GM10847 (cell line): ENCODE data around the gene GDAP2.

Source experiments
- POLR2A ChIP-seq: IDR thresholded peaks from 2 replicates; pipeline ENCODE4 v1.6.1; 2011; ENCODE audit not compliant: insufficient read length; ENCODE audit errors: extremely low read depth

GDAP2 gene

GRCh38 chr1:117826540-117827078 is 102.8 kb downstream of the GDAP2 start:
- no peak for TF ChIP-seq POLR2A

DNA sequence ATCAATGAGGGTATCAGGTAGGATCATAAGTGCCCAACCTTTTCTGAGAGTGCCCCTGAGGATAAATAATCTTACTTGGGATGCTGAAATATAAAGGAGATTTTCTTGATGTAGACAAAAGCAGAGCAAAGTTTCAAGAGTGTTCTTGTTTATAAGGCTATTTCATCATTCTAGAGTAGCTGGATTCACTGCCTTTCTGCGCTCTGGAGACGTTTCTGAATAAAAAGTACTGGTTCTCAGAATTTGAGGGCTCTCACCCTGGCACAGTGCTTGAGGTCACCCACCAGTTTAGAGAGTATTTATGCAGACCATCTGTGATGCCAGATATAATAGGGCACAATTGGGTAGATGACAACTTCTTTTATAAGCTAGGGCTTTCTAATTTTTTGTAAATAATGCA is 103.3 kb downstream of the GDAP2 start:
- no peak for TF ChIP-seq POLR2A

DNA sequence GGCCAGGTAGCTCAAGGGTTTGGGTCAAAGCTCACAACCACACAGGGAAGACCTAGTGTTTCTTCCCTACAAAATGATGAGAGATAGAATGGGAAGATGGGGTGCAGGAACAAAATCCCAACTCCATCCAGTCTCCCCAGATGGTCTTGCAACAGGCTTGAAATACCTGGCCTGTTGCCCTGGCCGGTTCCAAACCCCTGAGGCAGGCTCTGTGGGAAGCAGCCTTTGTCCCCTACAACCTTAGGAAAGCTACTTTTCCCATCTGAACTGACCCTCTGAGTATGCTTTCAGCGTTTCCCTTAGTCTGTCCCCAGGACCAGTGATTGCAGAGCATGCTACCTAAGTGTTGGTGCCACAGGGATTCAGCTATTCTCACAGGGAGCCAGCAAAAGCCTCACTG is 104.0 kb downstream of the GDAP2 start:
- TF ChIP-seq POLR2A = no peak

- no peak for TF ChIP-seq POLR2A
Observed at GRCh38 chr1:117824616-117825015, 104.8 kb downstream of the GDAP2 start.

GRCh38 chr1:117821774-117822482 is 107.5 kb downstream of the GDAP2 start:
- TF ChIP-seq POLR2A = no peak

DNA sequence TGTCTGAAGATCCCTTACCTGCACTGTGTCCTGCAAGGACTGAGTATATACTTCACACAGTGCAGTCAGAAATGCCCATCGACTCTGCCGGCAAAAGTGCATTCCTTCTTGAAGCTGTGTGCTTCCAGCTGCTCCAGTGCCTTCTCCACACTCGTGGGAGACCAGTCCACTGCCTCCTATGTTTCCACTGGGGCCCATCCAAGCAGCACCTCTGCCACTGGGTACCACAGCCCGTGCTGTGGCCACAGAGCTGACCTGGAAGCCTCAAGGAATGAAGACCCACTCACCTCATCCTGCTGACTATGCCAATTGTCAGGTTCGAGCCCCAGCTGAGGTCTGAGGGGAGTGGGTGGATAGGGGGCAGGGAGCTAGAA is 108.1 kb downstream of the GDAP2 start:
- TF ChIP-seq POLR2A = no peak

DNA sequence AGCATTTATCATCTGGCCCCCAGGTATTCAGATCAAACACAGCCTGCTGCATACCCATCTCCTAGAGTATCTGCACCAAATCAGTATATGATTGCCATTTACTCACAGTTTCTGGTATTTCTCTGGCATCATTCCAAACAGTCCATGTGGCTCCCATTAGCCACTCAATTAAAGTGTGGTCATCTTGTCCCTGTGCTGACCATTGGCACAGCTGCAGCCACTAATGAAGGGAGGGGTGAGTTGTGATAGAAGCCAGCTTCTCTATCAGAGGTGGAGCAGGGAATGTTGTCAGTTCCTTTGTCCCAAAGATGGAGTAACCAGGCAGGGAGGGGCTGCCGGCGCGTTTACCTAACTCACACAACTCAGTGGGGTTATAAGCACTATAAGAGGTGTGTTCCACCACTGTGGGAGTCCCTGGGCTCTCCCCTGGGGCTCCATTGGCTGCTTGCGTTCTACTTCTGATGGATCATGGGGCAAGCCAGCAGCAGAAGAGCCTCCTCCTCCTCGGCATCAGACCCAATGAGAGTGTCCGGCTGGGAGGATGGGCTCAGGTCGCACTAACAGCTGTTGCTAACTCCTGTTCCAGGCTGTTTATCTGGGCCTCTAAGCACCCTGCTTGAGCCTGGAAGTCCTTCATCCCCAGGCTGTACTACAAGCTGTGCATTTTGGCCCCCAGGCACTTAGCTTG is 108.6 kb downstream of the GDAP2 start:
- TF ChIP-seq POLR2A = no peak

DNA sequence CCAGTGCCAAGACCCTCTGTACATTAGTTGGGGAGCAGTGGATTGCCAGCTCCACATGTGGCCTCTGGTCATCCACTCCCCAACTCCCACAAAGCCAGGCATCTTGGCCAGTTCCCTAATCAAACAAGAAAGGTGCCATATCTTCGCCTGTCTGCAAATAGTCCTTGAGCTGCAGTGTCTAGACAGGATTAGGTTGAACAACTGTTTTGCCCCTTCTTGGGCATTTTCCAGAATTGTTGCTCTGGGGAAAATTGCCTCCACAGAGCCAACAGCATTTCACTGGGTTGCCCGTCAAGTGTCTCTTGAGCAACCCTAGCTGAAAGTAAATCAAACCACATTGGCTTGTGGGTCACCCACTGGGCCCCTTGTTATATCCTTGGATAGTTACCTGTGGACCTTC is 109.3 kb downstream of the GDAP2 start:
- TF ChIP-seq POLR2A = no peak

DNA sequence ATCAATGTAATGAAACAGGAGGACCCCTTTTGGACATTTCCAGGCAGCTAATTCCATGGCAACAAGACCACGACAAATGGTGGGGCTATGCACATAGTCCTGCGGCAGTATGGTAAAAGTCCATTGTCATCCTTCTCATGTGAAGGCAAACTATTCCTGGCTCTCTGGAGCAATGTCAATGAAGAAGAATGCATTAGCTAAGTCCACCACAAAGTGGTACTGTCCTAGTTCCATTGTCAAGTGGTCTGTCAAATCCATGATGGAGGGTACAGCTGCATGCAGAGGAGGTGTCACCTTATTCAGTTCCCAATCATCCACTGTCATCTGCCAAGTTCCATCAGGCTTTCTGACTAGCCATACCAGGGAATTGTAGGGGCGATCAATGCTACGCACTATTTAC is 110.1 kb downstream of the GDAP2 start:
- no peak for TF ChIP-seq POLR2A

GRCh38 chr1:117818456-117818855 is 111.0 kb downstream of the GDAP2 start:
- TF ChIP-seq POLR2A = no peak

DNA sequence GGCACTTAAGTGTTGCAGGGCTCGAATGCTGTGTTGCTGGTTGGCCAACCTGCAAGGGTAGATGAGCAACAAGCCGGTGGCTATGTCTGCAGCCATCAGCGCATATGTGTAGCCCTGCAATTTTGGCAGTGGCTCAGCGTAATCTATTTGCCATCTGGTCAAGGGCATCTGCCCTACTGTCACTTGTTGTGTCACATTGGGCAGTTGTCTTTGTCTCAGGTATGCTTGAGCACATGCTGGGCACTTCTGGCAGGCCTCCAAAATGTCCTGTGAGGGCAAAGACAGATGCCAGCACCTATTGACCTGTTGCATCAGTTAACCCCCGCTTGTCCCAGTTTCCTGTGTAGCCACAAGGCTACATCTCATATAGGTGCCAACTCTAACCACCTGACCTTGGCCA is 111.8 kb downstream of the GDAP2 start:
- TF ChIP-seq POLR2A = no peak

GRCh38 chr1:117815926-117816325 is 113.5 kb downstream of the GDAP2 start:
- no peak for TF ChIP-seq POLR2A

DNA sequence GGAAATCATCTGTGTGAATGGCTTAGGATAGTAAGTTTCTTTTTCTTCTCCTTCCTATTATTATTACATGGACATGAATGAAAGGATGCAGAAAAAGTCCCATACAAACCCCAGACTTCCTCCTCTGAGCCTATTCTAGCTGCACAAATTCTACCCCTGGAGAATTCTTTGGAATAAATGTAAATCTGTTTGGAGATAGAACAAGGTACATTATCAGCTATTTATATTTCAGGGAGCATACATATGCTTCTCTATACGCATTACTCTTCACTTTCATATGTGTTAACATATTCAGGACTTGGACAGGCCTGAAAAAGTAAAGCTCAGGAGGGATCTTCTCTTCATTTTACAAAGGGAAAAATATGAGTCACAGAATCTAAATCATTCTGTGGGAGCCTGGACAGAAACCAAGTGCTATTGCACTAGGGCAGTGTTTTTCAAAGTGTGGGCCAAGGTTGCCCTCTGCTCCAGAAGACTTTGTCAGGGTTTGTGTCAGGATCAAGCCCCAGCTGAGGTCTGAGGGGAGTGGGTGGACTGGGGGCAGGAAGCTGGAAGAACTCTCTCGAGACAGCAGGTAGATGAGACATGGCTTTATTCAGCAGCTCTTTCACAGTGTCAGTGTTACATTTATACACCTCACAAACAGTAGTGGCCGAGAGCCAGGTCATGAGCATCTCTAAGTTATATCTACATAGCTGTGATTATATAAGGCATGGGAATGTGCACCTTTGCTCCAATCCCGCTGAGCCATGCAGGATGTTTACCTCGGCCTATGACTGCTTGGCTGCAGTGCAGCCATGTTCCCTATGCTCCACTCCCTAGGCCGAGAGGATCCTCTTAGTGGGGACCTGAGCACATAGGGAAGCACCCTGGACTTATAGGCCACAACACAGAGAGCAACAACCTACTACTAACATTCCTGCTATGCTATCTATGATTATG is 114.3 kb downstream of the GDAP2 start:
- no peak for TF ChIP-seq POLR2A
